Suprapubic skin (tissue), 4 donors: Measurements from ENCODE around the gene ATP5IF1. TPM values are rescaled to one million over a fixed set of nuclear protein-coding genes. Genes with fewer than 3 reads are reported as not detected.

Experiments
- DNase-seq, 2 donors: peaks; one replicate each; pipeline ENCODE4 v3.0.0-alpha.2; 2019; ENCODE audit warnings: low spot score in 2 of 2
- H3K27ac ChIP-seq: fragments of 200-600 bp; sonication (generic); one replicate; pipeline ENCODE4 v1.5.1; 2019
- H3K27me3 ChIP-seq: fragments of 200-600 bp; sonication (generic); one replicate; pipeline ENCODE4 v1.5.1; 2019
- H3K36me3 ChIP-seq: fragments of 200-600 bp; sonication (generic); one replicate; pipeline ENCODE4 v1.5.1; 2019
- H3K4me1 ChIP-seq: fragments of 200-600 bp; sonication (generic); one replicate; pipeline ENCODE4 v1.5.1; 2019
- H3K4me3 ChIP-seq: fragments of 200-600 bp; sonication (generic); one replicate; pipeline ENCODE4 v1.5.1; 2019; ENCODE audit warnings: mild to moderate bottlenecking
- H3K9me3 ChIP-seq: fragments of 200-600 bp; sonication (generic); one replicate; pipeline ENCODE4 v1.5.1; 2019
- EP300 ChIP-seq: sonication (generic); formaldehyde crosslinking; IDR thresholded peaks from one replicate; pipeline ENCODE4 v1.6.1; 2017; ENCODE audit warnings: antibody characterized with exemption
- POLR2A ChIP-seq, 2 donors: fragments of 450-650 bp; IDR thresholded peaks; one replicate each; pipeline ENCODE4 v1.6.1; 2017; ENCODE audit warnings: antibody characterized with exemption in 2 of 2, mild to moderate bottlenecking in 2 of 2, moderate library complexity in 2 of 2
- POLR2AphosphoS5 ChIP-seq, 3 donors: sonication (generic); formaldehyde crosslinking; IDR thresholded peaks; one replicate each; pipeline ENCODE4 v1.6.1; 2017; ENCODE audit warnings: antibody characterized with exemption in 3 of 3
- WGBS: methylation state at CpG from one replicate; pipeline ENCODE4 v1.1.5; 2018; 5-methylcytosine and 5-hydroxymethylcytosine counted together
- total RNA-seq, 4 donors: library from RNA; depleted of rRNA; stranded (reverse); fragments of >200 nt; gene quantifications; one replicate each; pipeline ENCODE4 v1.1.0, GENCODE V29; 2016
- TF ChIP-seq, protein P1 (sequence below), 2 donors: fragments of 200-600 bp in 1 of 2; fragments of 450-650 bp in 1 of 2; sonication (generic) in 1 of 2; IDR thresholded peaks; one replicate each; pipeline ENCODE4 v1.5.1; 2016 to 2019; ENCODE audit warnings: antibody characterized with exemption in 2 of 2, mild to moderate bottlenecking in 1 of 2, moderate library complexity in 1 of 2

The ATP5IF1 gene
- total RNA-seq, 4 donors from 2014 or later, result 195 to 277 (median 229) TPM

DNA sequence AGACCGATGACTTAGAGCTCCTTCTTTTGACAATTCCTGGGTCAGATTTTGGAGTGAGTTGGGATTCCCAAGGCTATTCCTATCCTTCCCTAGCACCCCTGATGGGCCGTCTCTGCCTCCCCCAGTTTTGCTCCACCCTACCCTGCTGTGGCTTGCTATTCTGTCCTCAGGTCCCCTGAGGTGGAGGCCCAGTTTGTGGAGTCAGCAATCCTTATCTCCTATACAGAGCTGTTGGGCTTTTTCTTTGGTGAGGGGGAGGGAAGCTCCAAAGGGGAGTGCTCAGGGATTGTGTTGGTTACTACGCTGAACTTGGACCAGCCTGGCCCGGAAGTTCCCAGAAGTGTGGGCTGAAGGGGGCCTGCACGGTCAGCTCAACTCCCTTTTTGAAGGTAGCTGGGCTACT lies 31.0 kb downstream of the ATP5IF1 start:
- 85% methylated on average over 2 of the region's 5 CpGs for WGBS
- Histone ChIP-seq H3K9me3 (no peaks in the 10 kb centered on the region), H3K36me3 (peaks cover 14% of the 10 kb centered on the region), H3K4me3 (no peak overlapping the region), H3K27me3 (no peaks in the 10 kb centered on the region), H3K4me1 (no peaks in the 10 kb centered on the region), H3K27ac (no peak overlapping the region)
- TF ChIP-seq POLR2A (IDR thresholded peaks at IDR 0.05), result no peak
- TF ChIP-seq EP300, result no peak
- TF ChIP-seq, protein P1, sequence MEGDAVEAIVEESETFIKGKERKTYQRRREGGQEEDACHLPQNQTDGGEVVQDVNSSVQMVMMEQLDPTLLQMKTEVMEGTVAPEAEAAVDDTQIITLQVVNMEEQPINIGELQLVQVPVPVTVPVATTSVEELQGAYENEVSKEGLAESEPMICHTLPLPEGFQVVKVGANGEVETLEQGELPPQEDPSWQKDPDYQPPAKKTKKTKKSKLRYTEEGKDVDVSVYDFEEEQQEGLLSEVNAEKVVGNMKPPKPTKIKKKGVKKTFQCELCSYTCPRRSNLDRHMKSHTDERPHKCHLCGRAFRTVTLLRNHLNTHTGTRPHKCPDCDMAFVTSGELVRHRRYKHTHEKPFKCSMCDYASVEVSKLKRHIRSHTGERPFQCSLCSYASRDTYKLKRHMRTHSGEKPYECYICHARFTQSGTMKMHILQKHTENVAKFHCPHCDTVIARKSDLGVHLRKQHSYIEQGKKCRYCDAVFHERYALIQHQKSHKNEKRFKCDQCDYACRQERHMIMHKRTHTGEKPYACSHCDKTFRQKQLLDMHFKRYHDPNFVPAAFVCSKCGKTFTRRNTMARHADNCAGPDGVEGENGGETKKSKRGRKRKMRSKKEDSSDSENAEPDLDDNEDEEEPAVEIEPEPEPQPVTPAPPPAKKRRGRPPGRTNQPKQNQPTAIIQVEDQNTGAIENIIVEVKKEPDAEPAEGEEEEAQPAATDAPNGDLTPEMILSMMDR (IDR thresholded peaks at IDR 0.05), result no peak
- TF ChIP-seq POLR2AphosphoS5 (IDR thresholded peaks at IDR 0.05), result no peak
- DNase-seq, result no peak

DNA sequence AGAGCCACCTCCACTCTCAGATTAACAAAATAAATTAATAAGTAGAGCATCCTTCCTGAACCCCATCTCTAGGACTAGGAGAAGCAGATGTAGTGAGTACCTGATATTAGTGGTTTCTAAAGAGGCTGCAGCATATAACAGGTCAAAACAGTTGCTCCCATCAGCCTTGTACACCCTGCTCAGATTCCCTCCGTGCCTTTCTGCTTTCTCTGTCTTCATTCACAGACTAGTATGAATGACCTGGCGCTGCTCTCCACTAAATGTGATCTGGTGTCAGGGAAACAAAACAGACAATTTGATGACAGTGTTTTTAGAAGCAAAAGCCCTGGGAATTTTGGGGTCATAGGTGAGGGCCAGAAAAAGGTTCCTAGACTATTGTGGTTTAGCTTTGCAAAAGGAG lies 31.7 kb downstream of the ATP5IF1 start:
- H3K4me1 ChIP-seq, result no peaks in the 10 kb centered on the region
- WGBS, result 89% methylated on average over 2 of the region's 2 CpGs
- H3K27ac ChIP-seq, result no peak overlapping the region
- no peak overlapping the region for H3K4me3 ChIP-seq
- H3K27me3 ChIP-seq, result no peaks in the 10 kb centered on the region
- H3K36me3 ChIP-seq, result peaks cover 21% of the 10 kb centered on the region
- TF ChIP-seq POLR2AphosphoS5 (IDR thresholded peaks at IDR 0.05), result no peak
- TF ChIP-seq EP300, result no peak
- TF ChIP-seq, protein P1 (IDR thresholded peaks at IDR 0.05), result no peak
- TF ChIP-seq POLR2A (IDR thresholded peaks at IDR 0.05), result no peak
- DNase-seq, result no peak
- H3K9me3 ChIP-seq, result no peaks in the 10 kb centered on the region

DNA sequence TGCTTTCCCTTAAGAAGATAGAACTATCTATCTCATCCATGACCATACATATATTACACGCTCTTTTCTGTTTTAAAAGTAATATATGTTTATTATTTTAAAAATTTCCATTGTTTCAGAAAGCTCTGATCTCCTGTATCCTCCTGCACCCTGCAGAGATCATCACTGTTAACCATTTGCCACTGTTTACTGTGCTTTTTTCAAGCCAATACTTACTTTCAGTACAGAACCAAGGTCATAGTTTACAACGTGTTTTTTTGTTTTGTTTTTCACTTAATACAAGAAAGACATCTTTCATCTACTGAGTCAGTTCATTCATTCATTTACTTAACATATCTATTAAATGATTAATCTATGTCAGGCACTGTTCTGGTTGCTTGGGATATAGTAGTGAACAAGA lies 33.6 kb downstream of the ATP5IF1 start:
- H3K4me3 ChIP-seq, result no peak overlapping the region
- no peak overlapping the region for H3K27ac ChIP-seq
- no peak for DNase-seq
- H3K9me3 ChIP-seq, result no peaks in the 10 kb centered on the region
- no peaks in the 10 kb centered on the region for H3K4me1 ChIP-seq
- WGBS, result 71% methylated on average over 2 of the region's 2 CpGs
- TF ChIP-seq POLR2AphosphoS5 (IDR thresholded peaks at IDR 0.05) (no peak), POLR2A (IDR thresholded peaks at IDR 0.05) (no peak), EP300 (no peak)
- TF ChIP-seq, protein P1 (IDR thresholded peaks at IDR 0.05), result no peak
- no peaks in the 10 kb centered on the region for H3K27me3 ChIP-seq
- H3K36me3 ChIP-seq, result peaks cover 40% of the 10 kb centered on the region

DNA sequence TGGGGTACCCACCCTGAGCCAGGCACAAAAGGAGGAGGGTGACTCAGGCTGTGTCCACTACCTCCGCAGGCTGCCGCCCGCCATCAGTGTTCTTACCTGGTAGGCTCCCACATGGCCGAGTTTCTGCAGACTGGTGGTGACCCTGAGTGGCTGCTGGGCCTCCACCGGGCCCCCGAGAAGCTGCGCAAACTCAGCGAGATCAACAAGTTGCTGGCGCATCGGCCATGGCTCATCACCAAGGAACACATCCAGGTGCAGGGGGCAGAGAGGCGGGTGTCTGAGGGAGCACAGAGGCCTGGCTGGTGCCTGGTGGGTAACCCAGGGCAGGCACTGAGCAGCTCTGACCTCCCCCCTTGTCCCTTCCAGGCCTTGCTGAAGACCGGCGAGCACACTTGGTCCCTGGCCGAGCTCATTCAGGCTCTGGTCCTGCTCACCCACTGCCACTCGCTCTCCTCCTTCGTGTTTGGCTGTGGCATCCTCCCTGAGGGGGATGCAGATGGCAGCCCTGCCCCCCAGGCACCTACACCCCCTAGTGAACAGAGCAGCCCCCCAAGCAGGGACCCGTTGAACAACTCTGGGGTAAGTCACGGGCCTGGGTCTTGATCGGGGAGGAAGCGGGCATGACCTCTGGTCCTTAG lies 36.4 kb downstream of the ATP5IF1 start:
- no peaks in the 10 kb centered on the region for H3K4me1 ChIP-seq
- no peaks in the 10 kb centered on the region for H3K9me3 ChIP-seq
- 93% methylated on average over 12 of the region's 20 CpGs for WGBS
- peaks cover 63% of the 10 kb centered on the region for H3K36me3 ChIP-seq
- TF ChIP-seq POLR2A (IDR thresholded peaks at IDR 0.05), result no peak
- TF ChIP-seq, protein P1 (IDR thresholded peaks at IDR 0.05), result no peak
- no peak overlapping the region for H3K4me3 ChIP-seq
- H3K27ac ChIP-seq, result no peak overlapping the region
- no peaks in the 10 kb centered on the region for H3K27me3 ChIP-seq
- no peak for DNase-seq

DNA sequence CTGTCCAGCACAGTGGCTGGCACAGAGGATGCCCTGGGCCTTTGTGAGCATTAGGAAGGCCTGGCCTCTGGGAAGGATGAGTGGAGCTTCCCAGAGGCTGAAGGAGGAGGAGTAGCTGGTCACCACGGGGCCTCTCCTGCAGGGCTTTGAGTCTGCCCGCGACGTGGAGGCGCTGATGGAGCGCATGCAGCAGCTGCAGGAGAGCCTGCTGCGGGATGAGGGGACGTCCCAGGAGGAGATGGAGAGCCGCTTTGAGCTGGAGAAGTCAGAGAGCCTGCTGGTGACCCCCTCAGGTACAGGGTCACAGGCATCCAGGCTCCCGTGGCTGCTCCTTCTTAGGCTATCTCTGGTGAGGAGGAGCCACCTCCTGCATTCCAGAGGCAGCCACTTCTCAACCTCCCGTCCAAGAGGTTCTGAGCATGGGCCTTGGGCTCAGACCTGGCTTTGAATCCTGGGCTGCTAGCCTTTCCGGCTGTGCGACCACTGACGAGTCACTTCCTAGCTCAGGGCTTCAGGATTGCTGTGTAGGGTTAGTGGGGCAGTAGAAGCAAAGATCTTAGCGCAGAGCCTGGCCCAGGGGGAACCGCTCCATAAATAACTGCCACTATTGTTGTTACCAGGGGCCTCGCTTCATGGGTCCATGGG lies 37.4 kb downstream of the ATP5IF1 start:
- TF ChIP-seq EP300 (no peak), POLR2A (IDR thresholded peaks at IDR 0.05) (no peak), POLR2AphosphoS5 (IDR thresholded peaks at IDR 0.05) (no peak)
- TF ChIP-seq, protein P1 (IDR thresholded peaks at IDR 0.05), result no peak
- no peak overlapping the region for H3K4me3 ChIP-seq
- H3K4me1 ChIP-seq, result no peaks in the 10 kb centered on the region
- no peaks in the 10 kb centered on the region for H3K9me3 ChIP-seq
- 98% methylated on average over 7 of the region's 17 CpGs for WGBS
- H3K27me3 ChIP-seq, result no peaks in the 10 kb centered on the region
- no peak for DNase-seq
- peaks cover 73% of the 10 kb centered on the region for H3K36me3 ChIP-seq
- H3K27ac ChIP-seq, result no peak overlapping the region
